Femur (tissue), 1 donor: Measurements from ENCODE around the gene TIMM10B.

Source experiments
- DNase-seq: peaks from one replicate; pipeline ENCODE4 v3.0.0-alpha.2; 2017

TIMM10B gene

GRCh38 chr11:6473451-6474412 lies 7.6 kb upstream of the TIMM10B start, which contains the start of gene TRIM3:
TRIM3 (minus strand) TSS chr11:6473941; CDS start chr11:6465695, 8,246 bp downstream.
- DNase-seq, result peak; percentile 97

GRCh38 chr11:6474413-6474792 lies 6.9 kb upstream of the TIMM10B start:
- no peak for DNase-seq

GRCh38 chr11:6474806-6475500 lies 6.3 kb upstream of the TIMM10B start:
- no peak for DNase-seq

- DNase-seq, result no peak
Measured at GRCh38 chr11:6475936-6476335, 5.4 kb upstream of the TIMM10B start.

- no peak for DNase-seq
Measured at GRCh38 chr11:6476571-6476970, 4.7 kb upstream of the TIMM10B start.

GRCh38 chr11:6480299-6480914 lies 894 bp upstream of the TIMM10B start:
- no peak for DNase-seq

- DNase-seq, result no peak
Measured at GRCh38 chr11:6481924-6482275, 599 bp downstream of the TIMM10B start.

- DNase-seq, result no peak
Measured at GRCh38 chr11:6482441-6482840, 1.1 kb downstream of the TIMM10B start.

- no peak for DNase-seq
Measured at GRCh38 chr11:6483015-6483414, 1.7 kb downstream of the TIMM10B start.

- DNase-seq, result no peak
Measured at GRCh38 chr11:6485661-6486060, 4.4 kb downstream of the TIMM10B start.

GRCh38 chr11:6486256-6486655 lies 5.0 kb downstream of the TIMM10B start:
- no peak for DNase-seq

GRCh38 chr11:6486938-6487337 lies 5.6 kb downstream of the TIMM10B start:
- no peak for DNase-seq

- DNase-seq, result no peak
Measured at GRCh38 chr11:6488342-6488741, 7.0 kb downstream of the TIMM10B start.

- no peak for DNase-seq
Measured at GRCh38 chr11:6488821-6489220, 7.5 kb downstream of the TIMM10B start.

GRCh38 chr11:6489306-6489705 lies 8.0 kb downstream of the TIMM10B start:
- DNase-seq, result no peak

GRCh38 chr11:6497069-6497839 lies 16.0 kb downstream of the TIMM10B start, which contains the start of gene DNHD1:
DNHD1 (plus strand) TSS chr11:6497280; CDS start chr11:6498216, 936 bp downstream.
- DNase-seq, result peak; percentile 36

GRCh38 chr11:6498121-6498520 lies 16.8 kb downstream of the TIMM10B start:
- no peak for DNase-seq

- DNase-seq, result no peak
Measured at GRCh38 chr11:6498544-6498943, 17.2 kb downstream of the TIMM10B start.

- DNase-seq, result no peak
Measured at GRCh38 chr11:6502382-6502781, 21.1 kb downstream of the TIMM10B start.

- no peak for DNase-seq
Measured at GRCh38 chr11:6504166-6504565, 22.9 kb downstream of the TIMM10B start.

GRCh38 chr11:6505577-6506240 lies 24.4 kb downstream of the TIMM10B start:
- no peak for DNase-seq

GRCh38 chr11:6516865-6517264 lies 35.6 kb downstream of the TIMM10B start:
- DNase-seq, result no peak
